GM18499 (cell line): ENCODE results near the gene SLC4A2.
"Not testable (repeated sequence)": the region's sequence is repeated elsewhere in the genome, so short reads cannot be mapped to it uniquely, and the experiment has no call there.

Experiments
- ATAC-seq: cut with Tn5 transposase; IDR thresholded peaks from one replicate; pipeline ENCODE4 v1.9.1; 2021; ENCODE audit warnings: moderate number of reproducible peaks; ENCODE audit not compliant: insufficient read depth, unreplicated experiment

SLC4A2 gene, protein sequence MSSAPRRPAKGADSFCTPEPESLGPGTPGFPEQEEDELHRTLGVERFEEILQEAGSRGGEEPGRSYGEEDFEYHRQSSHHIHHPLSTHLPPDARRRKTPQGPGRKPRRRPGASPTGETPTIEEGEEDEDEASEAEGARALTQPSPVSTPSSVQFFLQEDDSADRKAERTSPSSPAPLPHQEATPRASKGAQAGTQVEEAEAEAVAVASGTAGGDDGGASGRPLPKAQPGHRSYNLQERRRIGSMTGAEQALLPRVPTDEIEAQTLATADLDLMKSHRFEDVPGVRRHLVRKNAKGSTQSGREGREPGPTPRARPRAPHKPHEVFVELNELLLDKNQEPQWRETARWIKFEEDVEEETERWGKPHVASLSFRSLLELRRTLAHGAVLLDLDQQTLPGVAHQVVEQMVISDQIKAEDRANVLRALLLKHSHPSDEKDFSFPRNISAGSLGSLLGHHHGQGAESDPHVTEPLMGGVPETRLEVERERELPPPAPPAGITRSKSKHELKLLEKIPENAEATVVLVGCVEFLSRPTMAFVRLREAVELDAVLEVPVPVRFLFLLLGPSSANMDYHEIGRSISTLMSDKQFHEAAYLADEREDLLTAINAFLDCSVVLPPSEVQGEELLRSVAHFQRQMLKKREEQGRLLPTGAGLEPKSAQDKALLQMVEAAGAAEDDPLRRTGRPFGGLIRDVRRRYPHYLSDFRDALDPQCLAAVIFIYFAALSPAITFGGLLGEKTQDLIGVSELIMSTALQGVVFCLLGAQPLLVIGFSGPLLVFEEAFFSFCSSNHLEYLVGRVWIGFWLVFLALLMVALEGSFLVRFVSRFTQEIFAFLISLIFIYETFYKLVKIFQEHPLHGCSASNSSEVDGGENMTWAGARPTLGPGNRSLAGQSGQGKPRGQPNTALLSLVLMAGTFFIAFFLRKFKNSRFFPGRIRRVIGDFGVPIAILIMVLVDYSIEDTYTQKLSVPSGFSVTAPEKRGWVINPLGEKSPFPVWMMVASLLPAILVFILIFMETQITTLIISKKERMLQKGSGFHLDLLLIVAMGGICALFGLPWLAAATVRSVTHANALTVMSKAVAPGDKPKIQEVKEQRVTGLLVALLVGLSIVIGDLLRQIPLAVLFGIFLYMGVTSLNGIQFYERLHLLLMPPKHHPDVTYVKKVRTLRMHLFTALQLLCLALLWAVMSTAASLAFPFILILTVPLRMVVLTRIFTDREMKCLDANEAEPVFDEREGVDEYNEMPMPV

DNA sequence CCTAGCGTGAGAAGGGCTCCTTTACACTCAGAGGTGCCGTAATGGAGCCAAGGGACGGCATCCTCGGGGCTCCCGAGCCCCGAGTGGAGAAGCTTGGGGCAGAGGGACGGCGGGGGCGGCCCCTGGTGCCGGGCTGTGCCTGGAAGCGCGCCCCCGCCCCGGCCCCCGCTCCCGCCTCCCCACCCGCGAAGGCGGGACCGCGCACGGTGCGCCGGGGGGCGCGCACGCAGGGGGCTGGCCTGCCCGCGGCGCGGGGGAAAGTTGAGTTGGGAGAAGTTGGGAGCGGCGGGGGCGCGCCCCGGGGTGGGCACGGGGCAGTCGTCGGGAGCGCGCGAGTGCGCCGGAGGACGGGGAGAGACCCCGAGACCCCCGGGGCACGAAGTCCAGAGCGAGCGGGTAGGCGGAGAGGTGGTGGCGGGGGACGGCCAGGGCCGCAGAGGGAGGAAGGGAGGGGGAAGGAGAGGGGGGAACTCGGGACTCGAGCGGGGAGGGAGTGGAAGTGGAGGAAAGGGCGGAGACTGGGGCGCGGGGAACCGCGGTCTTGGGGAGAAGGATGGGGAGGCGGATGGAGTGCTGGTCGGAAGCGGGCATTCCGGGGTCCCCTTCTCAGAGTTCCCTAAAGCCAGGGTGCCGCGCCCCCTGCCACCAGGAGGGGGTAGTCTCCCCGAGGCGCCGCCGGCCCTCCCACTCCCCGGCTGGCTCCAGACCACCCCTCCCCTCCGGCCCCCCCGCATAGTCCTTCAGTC is at the start of gene SLC4A2:
SLC4A2 (plus strand) TSS at position 223 of the 746 bp plus-strand sequence. CDS start 2,399 bp downstream, outside the sequence.
- no peak for ATAC-seq

DNA sequence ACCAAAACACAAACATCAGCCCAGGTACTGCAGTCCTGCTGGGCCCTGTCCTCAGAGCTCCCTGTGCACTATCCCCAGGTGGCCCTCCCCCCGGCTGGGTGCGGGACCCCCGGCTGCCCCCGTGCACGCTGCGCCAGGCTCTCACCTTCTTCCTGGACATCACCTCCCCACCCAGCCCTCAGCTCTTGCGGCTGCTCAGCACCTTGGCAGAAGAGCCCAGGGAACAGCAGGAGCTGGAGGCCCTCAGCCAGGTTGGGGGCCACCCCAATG is 49.4 kb upstream of the SLC4A2 start:
- no peak for ATAC-seq

DNA sequence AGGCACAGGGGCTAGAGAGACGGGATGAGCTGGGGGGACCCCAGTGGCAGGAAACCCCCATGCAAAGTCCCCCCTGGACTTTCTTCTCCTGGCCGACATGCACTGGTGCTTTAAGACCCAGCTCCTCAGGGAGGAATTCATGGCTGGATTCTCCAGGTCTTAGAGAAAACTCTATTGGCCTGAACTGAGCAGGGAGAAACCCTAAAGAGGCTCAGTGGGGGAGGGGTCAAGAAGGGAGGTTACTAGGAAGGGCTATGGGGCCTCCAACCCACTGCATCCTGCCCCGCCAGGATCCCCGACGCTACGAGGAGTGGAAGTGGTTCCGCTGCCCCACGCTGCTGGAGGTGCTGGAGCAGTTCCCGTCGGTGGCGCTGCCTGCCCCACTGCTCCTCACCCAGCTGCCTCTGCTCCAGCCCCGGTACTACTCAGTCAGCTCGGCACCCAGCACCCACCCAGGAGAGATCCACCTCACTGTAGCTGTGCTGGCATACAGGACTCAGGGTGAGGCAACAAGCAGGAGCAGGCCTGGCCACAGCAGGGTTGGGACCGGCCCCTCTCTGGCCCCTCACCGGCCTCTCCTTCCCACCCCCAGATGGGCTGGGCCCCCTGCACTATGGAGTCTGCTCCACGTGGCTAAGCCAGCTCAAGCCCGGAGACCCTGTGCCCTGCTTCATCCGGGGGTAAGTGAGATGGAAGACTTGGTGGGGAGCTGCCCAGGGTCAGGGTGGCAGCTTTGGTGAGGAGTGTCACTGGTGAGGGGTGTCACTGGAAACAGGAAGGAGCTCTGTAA is 48.9 kb upstream of the SLC4A2 start:
- ATAC-seq: no peak

DNA sequence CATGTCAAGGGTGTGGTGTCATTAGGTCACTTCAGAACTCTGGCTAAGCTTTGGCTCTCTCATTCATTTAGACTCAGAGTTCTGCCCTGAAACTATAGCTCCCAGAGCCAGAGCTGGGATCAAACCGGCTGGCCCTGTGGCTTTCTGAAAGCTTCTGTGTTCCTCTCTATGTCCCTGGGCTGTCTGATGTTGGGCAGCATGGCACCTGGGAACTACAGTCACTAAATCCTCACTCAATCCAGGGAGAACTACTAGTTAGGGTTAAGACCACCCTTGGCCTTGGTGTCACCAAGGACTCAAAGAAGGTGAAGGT is 48.3 kb upstream of the SLC4A2 start:
- no peak for ATAC-seq

DNA sequence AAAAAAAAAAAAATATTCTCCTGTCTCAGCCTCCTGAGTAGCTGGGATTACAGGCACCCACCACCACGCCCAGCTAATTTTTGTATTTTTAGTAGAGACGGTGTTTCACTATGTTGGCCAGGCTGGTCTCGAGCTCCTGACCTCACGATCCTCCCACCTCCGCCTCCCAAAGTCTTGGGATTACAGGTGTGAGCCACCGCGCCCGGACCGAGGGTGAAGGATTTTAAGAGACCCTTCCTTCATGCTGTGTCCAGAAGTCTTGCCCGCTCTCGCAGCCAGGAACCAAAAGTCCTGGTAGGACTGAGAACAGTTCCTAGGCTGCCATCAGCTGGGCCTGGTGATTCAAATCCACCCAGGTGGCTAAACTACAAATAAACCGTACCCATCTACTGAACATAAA is 47.8 kb upstream of the SLC4A2 start:
- ATAC-seq: not testable (repeated sequence)

DNA sequence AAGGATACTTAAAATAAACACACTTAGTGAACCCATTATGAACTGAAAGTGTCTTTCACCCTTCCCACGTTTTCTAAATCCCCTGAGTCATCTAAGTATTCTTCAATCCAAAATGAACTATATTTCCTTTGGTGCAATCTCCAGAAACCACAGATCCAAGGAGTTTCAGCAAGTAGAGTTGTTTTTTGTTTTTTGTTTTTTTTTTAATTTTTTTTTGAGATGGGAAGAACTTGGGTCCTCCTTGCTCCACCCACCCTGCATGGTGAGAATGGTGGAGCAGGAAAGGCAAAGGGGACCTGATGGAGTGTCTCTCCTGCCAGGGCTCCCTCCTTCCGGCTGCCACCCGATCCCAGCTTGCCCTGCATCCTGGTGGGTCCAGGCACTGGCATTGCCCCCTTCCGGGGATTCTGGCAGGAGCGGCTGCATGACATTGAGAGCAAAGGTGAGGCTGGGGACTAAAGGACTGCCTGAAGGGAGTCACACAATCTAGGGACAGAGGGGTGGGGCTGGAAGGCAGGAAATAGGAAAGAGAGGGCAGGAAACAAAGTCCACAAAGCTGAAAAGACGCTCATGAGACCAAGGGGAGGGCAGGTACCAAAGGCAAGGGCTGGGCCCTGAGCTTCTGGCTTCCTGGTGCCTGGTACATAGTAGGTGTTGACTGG is 47.2 kb upstream of the SLC4A2 start:
- ATAC-seq: no peak

DNA sequence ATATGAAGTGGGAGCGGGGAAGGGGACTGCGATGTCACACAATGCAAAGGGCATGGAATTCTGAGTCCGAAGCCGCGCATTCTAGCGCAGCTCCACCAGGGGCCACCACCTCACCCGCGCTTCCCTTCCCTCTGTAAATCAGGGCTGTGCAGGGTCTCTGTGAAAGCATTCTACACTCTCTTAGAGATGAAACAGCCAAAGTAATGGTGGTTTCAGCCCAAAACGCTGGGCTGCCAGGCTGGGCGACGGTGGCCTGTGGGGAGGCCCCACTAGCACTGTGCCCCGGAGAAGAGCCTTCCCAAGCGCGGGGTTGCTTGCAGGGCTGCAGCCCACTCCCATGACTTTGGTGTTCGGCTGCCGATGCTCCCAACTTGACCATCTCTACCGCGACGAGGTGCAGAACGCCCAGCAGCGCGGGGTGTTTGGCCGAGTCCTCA is 46.5 kb upstream of the SLC4A2 start:
- ATAC-seq: no peak

DNA sequence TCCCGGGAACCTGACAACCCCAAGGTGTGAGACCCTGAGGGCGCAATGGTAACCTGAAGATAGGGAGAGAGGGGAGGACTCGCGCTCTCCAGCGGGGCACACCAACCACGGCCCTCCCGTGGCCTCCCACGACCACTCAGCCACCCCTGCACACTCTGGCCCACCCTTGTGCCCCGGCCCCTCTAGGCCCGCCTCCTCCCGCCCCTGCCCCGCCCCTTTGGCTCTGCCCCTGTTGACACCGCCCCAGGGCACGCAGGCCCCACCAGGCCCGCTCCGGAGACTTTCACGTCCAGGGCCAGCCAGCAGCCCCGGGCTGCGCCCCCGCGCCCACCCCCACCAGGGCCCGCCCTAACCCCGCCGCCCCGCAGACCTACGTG is 46.0 kb upstream of the SLC4A2 start:
- no peak for ATAC-seq

DNA sequence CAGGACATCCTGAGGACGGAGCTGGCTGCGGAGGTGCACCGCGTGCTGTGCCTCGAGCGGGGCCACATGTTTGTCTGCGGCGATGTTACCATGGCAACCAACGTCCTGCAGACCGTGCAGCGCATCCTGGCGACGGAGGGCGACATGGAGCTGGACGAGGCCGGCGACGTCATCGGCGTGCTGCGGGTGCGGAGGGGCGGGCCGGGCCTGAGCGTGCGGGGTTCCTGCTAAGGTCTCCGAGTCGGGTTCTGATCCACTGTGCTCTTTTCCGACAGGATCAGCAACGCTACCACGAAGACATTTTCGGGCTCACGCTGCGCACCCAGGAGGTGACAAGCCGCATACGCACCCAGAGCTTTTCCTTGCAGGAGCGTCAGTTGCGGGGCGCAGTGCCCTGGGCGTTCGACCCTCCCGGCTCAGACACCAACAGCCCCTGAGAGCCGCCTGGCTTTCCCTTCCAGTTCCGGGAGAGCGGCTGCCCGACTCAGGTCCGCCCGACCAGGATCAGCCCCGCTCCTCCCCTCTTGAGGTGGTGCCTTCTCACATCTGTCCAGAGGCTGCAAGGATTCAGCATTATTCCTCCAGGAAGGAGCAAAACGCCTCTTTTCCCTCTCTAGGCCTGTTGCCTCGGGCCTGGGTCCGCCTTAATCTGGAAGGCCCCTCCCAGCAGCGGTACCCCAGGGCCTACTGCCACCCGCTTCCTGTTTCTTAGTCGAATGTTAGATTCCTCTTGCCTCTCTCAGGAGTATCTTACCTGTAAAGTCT is 45.5 kb upstream of the SLC4A2 start:
- ATAC-seq: no peak

DNA sequence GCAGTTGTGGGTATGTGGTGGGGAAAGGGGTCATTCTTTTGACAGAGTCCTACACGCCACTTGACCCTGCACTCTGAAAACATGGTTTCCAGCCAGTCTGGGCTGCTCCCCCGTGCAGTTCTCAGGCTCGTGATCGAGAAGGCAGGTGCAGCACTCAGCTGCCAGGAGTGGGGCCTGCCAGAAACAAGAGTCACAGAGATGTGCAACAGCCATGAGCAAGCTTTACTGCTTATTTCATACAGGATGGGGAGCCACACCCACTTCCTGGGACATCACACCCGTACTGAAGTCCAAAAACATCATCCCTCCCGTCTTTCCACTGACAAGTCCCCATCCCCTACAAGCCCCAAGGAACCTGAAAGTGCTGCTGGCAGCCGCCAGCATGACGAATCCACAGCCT is 44.4 kb upstream of the SLC4A2 start:
- ATAC-seq: no peak

DNA sequence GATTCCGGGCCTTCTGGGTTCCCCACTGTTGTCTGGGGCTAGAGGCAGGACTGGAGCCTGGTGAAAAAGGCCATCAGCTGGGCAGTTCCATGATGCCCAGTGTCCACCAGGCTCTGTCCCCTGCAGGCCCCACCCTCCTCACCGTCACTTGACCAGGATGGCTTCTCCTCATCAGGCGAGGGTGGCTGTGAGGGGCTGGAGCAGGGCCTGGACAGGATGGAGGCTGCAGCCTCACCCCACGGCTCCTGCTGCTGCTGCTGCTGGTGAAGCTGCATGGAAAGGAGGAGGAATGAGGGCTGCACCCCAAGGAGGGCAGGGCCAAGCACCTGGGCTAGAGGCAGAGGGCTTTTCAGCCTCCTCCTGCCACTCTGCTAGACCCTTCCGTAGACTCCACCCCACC is 43.4 kb upstream of the SLC4A2 start:
- no peak for ATAC-seq

DNA sequence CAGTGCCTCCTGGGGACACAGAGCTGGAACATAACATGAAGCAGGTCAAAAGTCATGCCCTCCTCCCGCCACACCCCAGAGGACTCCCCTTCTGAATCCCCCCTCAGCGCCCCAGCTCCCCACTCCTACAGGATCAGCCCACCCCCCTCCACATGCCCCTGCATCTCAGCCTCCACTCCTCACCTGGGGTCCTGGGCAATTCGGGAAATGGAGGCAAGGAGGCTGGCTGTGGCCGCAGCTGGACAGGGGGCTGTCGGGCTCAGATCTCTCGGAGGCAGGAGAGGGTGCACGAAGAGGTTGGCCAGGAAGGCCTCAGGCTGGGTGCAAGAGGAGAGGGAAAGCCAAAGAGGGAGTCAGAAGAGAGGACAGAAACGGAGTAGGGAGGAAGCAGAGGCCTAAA is 42.9 kb upstream of the SLC4A2 start:
- ATAC-seq: no peak

DNA sequence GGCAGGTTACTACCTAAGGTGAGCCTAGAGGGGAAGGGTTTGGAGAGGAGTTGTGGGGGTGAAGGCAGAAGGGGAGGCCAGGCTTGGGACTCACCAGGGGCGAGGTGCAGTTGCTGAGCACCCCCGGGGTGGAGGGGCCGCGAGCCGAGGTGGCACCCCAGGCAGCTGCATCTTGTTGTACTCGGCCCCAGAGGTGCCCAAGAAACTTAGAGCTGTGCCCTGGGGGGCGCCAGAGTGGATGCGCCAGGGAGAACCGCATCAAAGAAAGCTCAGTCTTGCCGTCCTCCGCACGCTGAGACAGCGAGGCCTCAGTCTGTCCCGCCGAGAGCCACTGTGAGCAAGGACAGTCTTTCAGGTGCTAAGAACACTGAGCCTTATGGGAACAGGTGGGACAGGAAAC is 42.4 kb upstream of the SLC4A2 start:
- no peak for ATAC-seq

DNA sequence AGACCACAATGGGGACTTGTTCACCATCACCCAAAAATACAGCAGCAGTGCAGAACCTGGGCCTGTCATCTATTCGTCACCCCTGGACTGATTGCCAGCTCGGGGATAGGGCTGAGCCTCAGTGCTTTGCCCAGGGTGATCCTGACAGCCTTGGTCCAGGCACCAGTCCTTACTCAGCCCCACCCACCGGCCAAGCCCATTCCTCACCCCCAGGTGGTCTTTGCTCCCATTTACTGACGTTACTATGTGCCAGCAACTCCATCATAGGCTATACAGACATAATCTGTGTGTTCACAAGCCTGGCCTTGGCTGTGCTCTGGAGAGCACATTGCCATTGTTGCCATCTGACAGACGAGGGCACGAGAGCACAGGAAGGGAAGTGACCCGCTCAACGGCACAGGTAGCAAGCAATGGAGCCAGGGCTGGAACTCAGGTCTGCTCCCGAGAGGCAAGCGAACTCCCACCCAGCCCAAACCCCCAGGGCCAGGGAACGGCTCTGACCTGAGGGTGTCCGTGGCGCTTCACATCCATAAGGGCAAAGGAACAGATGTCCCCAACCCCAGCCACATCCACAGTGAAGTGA is 41.9 kb upstream of the SLC4A2 start:
- no peak for ATAC-seq

DNA sequence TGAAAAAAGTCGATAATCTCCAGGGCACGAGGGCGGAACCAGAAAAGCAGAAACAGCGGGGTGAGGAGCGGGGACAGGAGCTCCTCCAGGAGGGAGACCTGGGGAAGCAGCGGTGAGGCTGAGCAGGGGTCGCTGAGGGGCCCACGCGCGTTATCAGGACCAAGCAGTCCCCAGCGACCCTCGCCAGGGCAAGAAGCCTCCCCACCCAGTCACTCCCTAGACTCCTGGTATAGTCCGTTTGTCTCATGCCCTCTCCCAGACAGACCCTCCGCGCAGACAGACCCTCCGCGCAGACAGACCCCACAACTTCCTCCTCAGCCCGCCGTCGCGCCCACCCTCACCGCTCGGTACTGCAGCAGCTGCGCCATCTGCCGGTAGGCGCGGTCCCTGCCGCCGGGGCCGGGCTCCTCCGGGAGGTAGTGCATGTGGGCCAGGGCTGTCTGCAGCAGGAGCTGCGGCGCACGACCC is 41.4 kb upstream of the SLC4A2 start:
- no peak for ATAC-seq

DNA sequence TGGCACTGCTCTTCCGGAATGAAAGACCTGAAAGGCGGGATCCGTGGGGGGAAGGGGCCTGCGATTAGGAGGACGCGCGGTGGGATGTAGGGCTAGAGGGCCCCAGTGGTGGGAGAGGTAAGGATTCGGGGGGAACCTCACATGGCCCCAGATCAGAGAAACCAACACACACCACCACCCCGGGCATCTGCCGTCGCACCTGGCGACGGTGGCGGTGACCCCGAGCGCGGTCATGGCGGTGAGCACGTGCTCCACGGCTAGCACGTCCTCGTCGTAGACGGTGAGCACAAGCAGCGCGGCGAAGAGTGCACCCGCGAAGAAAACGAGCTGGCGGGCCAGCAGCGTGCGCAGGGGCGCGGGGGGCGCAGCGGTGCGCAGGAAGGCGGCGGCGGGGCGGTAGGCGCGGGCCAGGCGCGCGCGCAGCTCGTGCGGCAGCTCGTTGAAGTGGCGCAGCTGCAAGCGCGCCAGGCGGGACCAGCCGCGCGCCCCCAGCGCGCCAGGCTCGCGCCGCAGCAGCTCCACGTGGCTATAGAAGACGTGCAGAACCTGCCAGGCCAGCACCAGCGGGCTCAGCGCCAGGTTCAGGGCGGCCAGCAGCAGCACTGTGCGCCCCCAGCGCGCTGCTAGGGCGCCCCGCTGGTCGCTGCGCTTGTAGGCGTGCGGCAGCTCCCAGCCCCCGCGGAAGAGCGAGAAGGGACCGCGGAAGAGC is 40.8 kb upstream of the SLC4A2 start:
- no peak for ATAC-seq

DNA sequence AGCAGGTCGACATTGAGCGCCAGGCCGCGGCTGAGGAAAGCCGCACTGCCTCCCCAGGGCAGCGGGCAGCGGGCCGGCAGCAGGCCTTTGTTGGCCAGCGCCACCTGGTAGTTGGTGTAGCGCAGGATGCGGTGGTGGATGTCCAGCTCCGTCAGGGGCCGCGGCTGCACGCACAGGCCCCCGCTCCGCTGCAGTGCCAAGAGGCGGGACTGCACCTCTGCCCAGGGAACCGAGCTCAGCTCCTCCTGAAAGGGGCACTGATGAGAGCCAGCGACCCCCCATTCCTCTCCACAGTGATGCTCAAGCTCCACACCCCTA is 40.3 kb upstream of the SLC4A2 start:
- ATAC-seq: no peak

DNA sequence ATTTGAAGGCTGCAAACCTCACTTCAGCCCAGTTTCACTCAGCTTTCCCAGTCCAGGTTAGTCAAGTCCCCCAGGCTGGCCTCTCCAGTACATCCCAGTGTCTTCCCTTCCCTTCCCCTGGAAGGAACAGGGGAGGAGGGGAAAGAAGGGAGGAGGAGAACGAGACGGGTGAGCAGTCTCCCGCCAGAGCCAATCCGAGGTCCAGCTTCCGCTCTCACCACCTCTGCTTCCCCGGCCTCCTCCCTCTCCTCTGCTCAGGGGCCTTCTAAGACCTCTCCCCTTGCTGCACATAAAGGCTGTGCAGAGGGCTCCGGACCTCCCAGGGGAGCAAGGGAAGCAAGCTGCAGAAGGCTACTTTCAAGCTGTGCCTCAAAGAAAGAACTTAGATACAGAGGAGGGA is 39.2 kb upstream of the SLC4A2 start:
- ATAC-seq: no peak
